ENCODE data around the gene SH3RF1.

Gene SH3RF1

DNA sequence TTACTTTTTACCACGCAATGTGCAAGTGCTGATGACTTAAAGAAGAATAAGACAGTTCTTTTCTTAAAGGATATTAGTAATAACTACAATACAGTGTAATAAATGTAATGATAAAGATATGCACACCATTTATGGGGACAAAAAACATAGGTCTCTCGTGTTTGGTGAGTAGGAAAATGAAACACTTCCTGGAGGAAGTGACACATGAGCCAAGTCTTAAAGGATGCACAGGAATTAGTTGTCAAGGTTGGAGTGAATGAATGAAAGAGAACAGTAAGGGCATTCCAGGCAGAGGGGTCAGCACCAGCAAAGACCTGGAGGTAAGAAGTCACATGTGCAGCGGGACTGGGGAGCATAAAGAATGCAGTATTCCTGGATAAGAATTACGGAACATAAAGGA lies 112.7 kb downstream of the SH3RF1 start:
- DNase-seq, result no peak

DNA sequence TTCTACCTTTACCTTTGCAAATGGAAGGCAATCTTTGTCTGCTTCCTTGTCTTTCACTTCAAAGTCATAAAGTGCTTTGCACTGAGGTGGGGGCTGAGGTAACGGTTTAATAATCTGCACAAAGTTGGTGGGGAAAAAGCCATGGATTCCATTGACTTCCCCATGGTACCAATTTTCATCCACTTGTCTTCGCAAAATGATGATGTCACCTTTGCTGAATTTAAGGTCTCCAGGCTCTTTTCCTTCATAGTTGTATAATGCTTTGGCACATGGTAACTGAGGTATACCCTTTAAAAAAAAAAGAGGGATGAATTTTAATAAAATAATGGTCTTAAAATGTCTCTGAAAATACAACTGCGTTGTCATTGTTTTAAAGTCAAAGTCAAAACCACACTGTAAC lies 114.4 kb downstream of the SH3RF1 start:
- DNase-seq, result no peak

DNA sequence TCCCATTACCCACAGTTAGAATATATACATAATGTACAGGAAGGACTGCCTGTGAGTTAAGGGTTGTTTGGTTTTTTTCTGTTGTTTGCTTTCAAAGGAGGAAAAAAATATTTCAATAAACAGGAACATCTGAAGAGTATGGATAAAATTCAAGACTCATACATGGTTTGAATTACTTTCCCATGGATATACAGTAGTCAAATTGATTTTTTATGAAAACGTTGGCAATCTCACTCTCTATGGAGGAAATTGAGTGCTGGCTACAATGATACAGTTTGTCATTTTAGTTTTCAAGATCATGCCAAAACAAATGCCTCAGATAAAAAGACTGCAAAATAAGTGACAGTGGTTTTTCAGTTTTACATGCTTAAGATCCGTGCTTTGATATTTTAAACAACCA lies 116.6 kb downstream of the SH3RF1 start:
- DNase-seq, result no peak

DNA sequence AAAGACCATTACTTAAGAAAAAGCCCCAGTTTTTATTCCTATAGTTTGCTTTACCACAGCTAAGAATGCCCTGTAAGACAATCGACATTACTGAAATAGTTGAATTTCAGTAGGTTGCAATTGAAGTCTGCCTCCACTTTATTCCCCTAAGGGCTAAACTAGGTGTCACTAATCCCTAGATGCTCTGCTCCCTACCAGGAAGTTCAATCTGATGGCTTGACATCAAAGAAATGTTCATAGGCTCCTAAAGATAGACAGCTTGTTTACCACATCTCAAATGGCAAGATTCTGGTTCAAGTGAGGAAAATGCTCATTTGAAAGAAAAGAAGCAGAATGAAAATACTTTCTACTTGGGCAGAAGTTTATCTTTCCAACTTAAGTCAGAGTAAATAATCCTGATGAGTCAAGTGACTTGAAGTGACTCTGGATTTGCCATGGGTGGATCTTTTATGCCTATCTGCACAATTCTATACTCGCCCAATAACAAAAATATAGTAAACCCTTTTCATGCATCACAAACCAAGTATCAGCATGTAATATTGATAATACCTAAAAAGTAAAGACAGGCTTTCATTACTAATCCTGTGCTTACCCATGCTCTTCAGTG lies 117.2 kb downstream of the SH3RF1 start:
- no peak for DNase-seq

DNA sequence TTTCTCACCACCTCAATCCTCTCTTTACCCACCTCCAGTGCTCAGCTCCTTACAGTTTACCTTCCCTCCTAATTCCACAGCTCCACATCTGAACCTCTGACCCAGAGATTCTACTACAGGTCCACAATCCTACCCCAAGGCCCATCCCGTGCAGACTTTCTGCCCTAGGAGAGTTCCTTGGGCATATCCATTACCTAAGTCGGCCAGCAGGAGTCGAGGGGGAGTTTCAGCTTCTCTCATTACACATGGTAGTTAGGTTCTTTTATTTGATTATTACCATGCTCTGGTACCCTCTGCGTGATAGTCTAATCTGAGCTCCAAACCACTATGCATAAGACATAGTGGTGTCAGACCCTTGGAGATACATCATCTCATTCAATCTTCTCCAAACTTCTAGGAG lies 117.9 kb downstream of the SH3RF1 start:
- no peak for DNase-seq

DNA sequence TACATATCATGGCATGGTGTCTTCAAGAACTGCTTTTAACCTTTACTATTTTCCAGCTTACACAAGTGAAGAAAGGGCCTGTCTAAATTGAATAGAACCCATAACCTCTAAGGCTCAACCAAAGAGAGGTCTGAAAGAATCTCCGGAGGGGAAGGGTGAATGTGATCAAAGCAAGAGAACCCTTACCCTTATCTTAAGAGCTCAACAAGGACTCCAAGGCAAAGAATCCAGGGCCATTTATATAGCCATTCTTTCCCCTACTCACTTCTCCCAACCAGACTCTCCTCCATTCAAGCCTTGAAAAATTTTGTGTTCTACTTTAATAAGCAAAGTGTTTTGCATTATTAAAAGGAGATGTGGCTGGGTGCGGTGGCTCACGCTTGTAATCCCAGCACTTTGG lies 118.7 kb downstream of the SH3RF1 start:
- DNase-seq, result no peak

DNA sequence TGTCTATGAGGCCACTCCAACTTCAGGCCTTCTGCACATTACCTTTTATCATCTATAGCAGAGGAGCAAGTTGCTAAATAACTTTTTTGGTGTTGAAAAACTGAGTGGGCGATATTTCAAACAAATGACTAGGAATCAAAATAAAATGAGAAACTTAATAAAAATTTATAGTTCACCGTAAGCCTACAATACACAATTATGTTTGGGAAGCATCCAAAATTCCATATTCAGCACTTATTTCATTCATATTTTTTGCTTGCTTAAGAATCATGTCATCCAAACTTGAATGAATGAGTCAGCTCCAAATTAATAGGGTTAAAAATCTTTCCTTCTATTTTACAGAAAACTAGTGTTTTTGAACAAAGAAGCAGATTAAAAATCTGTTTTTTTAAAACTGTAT lies 119.1 kb downstream of the SH3RF1 start:
- DNase-seq, result no peak

DNA sequence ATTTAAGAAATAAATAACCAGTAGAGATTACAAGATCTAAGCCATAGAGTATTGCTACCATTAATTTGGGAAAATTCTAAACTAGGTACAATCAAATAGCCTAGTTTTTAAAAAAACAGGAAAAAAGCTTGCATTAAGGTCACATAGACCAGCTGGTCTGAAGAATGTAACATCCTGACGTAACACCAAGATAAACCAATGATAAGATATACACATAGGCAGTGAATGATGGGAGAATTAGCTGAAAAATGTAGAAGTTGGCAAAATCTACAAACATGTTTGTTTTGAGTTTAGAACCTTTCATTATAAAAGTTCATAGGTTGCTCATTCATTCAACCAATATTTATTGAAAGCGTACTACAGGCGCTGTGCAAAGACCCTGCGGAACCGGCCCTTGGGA lies 120.0 kb downstream of the SH3RF1 start:
- DNase-seq, result no peak

DNA sequence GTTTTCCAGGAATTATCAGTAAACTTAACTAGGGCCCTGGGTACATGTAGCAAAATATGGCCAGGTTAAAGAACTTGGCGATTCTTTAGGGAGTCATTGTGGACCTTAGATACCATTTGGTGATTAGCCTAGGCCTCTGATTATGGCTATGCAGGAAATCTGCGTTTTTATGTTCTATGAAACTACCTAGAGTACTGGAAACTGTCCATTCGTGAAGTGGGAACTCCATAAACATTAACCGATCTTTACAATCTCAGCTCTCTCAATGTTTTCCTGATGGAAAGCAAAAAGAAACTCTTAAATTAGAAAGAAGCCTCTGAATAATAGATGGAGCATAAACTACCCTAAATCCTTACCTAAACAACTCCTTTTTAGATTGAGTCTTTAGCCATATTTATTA lies 121.9 kb downstream of the SH3RF1 start:
- DNase-seq, result no peak

DNA sequence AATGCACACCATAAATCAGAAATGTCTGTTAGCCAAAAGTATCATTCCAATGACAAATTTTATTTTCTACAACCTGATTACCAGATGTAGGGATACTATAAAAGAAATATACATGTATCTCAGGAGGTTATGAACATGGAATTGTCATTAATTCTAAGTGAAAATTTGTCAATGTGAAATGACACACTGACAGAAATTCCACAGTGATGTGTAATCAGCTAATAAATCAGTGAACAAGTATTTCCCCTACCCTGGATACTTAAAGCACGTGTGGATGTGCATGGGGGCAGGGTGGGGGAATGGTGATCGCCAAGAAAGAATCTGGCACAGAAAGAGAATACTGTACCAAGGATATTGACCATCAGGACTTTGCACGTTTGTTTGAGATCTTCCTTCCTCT lies 123.6 kb downstream of the SH3RF1 start:
- no peak for DNase-seq

DNA sequence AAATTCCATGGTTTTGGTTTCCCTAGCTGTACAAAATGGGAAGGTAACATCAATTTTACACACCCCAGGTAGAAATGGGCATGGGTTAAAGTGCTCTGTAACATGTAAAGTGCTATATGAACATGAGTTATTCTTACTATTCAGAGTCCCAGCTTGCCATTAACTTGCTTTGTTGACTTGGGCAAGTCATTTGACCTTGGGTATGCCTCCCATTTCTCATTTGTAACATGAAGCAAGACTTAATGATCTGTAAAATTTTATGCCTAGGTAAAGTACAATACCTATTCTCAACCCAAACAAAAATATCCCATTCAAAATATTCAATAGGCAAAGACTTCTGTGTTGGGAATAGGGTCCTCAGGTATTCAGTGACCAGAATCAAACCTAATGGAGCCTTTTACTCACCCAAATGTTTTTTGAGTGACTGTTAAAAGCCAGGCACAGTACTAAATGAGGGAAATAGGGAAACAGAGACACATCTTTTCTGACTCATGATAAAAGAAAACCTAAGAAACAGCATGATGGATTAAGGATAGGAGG lies 126.6 kb downstream of the SH3RF1 start:
- DNase-seq, result no peak

DNA sequence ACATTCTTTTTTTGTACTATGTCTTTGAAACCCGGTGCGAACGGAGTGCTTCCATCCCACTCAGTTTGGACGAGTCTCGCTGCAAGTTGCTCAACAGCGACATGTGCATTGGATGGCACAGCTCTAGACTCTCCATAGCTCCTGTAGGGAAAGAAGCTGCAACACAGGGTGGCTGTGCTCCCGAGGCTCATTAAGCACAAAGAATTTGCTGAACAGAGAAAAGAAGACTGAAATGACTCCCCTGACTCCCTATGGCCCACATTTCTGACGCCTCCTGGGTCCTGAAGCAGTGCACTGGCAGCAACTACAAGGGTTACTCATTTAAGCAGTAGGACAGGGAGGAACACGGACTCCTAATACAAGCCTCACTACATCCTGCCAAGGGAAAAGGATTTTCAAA lies 127.4 kb downstream of the SH3RF1 start:
- DNase-seq, result no peak

DNA sequence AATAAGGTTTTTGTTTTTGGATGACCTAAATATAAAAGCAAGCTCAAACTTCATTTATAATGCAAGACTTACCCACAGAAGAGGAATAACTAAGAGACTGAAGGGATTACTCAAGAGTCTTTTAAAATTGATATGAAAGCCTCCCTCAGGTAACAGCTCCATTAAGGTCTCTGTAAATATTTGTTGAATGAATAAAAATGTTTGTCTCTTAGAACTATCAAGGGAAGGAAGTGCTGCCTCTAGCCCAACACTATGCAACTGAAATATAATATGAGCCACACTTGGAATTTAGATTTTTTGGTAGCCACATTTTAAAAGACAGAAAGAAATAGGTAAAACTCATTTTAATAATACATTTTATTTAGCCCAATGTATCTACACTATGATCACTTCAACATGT lies 127.8 kb downstream of the SH3RF1 start:
- DNase-seq, result no peak

DNA sequence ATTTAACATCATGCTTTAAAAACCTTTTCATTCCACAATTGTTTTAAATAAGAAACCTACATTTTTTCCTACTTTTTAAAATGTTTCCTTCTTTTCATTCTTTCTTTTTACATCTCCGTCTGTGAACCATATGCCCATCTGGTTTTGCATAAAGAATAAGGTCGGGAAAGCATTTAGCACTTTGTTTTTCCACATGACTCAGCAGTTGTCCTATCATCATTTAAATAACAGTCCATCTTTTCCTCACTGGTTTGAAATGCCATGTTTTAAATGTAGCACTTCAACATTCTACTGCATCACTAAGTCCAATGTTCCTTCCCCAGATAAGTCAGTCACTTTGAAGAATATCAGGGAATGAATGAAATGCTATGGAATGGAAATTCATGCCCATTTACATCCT lies 128.4 kb downstream of the SH3RF1 start:
- DNase-seq, result no peak

DNA sequence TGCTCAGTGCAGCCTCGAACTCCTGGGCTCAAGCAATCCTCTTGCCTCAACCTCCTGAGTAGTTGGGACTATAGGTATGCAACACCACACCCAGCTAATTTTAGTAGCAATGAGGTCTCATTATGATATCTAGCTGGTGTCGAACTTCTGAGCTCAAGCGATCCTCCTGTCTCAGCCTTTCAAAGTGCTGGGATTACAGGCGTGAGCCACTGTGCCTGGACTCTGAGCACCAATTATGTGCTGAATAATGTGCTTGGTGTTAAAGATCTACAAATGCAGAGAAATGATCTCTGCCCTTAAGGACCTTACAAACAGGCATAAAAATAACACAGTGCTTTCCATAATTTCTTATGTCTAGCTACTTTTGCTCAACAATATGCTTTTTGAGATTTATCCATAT lies 131.7 kb downstream of the SH3RF1 start:
- no peak for DNase-seq

DNA sequence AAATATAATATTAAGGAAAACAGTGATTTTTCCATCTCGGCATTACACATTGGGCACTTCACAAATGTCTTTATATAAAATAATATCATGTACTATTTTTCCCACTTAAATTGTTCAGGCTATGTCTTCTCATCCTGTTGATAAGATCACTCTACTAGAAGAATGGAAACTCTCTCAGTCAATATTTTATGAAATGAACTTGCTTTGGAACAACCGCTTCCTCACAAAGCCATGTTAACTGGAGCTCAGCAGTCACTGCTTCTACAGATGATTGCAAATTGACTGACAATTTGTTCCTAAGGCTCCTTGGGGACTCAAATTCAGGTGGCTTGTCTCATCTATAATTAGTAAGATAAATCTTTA lies 133.2 kb downstream of the SH3RF1 start:
- DNase-seq, result no peak

DNA sequence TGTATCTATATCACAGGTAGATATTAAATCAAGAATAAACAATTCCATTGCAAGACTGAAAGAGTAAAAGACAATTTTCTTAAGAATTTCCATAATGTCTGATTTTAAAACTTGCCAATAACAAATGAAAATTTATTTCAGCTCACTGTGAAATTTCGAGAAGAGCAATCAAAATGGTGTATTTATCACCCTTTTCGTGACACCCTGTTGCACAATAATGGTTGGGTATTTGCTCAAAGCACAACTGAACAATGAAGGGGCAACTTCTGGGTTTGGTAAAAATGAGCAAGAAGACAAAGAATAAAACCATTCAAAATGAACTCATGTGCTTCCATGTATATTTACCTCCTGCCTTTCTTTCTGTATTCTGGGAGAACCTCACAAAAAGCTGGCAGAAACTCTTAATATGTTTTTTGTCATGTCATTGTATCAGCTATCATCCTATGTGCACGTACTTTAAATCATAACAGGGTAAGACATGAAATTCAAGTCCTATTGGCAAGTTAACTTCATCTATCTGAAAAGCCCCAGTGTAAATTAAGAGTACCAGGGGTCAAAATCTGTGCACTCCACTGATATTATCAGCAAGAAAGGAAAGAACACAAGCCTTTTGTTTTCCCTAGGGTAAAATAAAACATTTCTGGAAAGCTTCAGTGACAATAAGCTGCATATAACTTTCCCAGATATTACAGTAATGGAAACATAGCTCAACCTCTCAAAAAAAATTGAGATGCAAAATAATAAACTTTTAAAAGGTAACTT lies 133.8 kb downstream of the SH3RF1 start:
- no peak for DNase-seq

DNA sequence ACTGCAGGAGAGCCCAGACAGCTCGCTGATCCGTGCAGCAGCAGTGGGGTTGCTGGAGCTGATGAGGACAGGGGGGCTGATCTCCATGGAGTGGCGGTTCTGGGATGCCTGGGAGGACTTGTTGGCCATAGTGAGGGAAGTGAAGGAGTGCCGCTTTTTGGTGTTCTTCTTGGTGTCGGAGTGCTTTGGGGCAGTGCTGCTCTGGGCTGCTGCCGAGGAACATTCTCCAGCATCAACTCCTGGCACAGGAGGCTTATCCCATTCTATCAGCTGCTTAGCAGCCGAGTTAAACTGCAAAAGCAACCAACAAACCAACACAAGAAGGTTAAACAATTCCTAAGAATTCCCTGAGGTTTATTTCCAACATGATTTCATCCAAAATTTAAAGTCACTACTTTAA lies 134.4 kb downstream of the SH3RF1 start:
- no peak for DNase-seq

DNA sequence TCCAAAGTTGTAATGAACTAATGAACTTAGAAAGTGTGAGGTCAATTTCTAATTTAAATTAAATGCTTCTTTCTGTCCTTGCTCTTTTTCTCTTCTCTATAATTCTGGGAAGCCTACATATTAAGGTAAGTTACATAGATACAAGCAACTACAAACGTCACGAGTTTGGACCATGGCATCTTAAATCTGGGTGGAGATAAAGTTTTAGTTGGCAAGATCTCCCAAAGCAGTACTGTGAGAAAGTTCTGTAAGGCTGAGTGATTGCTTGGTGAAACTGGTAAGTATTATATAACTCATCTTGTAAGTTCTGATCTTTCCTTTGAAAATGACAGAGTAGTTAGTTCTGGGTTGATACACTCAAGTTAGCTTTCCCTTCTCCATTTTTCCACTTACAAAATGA lies 135.0 kb downstream of the SH3RF1 start:
- DNase-seq, result no peak

DNA sequence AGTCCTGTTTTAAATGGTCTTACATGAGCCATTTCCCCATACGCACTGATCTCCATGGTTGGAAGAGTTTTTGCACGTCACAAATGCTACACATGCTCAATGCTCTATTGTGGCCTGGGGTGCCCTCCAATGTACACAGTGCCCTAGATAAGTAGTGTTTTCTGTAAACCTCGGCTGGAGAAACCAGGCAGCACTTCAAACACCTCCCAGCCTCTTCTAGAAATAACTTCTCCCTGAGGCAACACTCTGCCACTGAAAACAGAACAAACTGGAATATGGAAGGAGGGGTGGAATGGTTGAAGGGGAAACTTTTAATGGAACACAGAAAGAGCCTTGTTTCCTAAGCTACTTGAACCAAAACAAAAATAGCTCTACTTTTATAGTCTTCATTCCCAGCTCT lies 136.8 kb downstream of the SH3RF1 start:
- no peak for DNase-seq

DNA sequence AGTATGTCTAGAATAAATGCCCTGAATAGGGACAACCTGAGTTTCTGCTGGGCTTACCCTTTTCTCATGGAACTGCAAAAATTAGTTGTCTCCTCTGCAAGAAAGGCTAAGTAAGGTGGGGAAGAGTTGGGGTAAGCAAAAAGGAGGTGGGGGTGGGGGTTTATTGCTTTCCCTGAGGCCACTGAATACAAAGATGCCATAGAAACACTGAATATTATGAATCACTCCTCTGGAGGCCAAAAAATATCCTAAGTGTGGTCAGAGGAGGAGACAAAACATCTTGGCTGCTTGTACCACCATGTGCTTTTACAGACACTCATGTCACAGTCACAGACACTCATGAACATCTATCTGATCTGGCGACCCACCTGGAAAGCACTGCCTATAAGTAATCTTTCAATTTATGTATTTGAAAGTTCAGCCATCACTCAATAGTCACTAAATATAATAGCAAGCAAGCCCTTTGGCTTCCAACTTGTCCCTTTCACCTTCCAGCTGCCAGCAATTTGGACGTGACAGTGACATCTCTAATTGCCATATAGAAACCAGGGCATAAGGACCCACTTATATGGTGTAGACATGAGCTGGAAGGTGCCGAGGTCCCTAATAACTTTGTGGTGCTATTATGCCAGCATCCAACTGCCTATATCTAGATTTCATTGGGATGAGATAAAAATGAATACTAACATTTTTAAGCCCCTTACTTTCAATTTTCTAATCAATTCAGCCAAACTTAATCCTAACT lies 138.0 kb downstream of the SH3RF1 start:
- no peak for DNase-seq

DNA sequence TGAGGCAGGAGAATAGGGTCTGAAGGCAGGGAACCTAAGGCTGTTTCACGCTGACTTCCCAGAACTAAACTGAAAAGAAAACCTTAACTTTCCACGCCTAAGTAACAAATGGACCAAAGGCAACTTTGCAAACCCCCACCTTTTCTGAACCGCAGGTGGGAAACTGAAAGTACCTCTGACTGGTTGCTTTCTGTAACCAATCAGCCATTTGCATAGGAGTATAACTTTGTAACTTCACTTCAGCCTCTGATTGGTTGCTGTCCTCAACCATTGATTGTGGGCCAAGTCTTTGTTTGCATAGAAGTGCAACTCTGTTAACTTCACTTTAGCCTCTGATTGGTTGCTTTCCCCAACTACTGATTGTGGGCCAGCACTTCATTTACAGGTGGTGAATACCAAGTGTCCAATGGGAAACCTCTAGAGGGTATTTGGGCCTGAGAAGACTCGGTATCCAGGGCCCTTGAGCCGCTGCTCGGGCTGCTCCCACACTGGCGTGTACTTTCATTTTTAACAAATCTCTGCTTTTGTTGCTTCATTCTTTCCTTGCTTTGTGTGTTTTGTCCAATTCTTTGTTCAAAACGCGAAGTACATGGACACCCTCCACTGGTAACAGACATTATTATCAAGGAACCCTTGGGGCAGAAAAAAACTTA lies 139.1 kb downstream of the SH3RF1 start:
- DNase-seq, result no peak

DNA sequence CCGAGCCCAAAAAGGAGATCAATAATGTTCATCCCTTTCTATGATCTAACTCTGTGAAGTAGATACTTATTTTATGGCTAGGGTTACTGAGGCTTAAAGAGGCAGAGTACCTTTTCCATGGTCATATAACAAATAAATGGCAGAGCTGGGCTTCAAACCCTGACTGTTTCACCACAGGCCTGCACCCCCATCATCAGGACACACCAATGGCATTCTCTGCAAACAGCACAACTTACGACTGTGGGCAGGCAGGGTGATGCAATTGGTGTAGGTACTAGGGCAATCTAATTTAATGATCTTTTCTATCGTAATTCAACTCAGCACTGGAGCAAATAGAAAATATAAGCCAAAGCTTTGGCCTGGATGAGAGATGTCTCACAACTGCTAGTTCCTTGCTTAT lies 141.9 kb downstream of the SH3RF1 start:
- no peak for DNase-seq

DNA sequence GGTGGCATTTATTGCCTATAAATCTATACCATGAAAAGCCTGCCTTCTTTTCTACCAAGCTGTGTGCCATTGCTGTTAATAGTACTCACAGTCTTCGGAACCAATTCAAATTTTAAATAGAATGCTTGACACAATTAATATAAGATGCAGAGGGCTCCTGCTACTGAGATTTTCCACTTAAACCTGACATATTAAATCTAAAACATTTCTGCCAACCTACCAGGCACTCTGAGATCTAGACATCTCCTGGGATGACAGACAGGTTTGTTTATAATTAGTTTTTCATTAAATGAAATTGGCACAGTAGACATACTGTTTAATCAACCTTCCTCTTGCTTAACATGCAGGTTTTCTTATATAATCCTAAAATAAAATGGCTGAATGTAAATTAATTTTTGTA lies 143.4 kb downstream of the SH3RF1 start:
- DNase-seq, result no peak
